Right lung (tissue), 5 donors: ENCODE measurements around the gene PDCD1LG2. TPM values are rescaled to one million over a fixed set of nuclear protein-coding genes. Genes with fewer than 3 reads are reported as not detected.
"Not testable (repeated sequence)": the region's sequence is repeated elsewhere in the genome, so short reads cannot be mapped to it uniquely, and the experiment has no call there.

ENCODE experiments used
- DNase-seq, 2 donors: peaks; one replicate each; pipeline ENCODE4 v3.0.0-alpha.2; 2013
- polyA plus RNA-seq, 5 donors: library from polyadenylated mRNA; unstranded; fragments of 120-200 nt; gene quantifications; one replicate each; pipeline versions ENCODE4 v1.2.1 to v1.2.3, GENCODE V29; 2013; ENCODE audit warnings: inconsistent platforms in 1 of 5, low replicate concordance in 1 of 5; ENCODE audit not compliant: insufficient read length in 5 of 5, insufficient read depth in 1 of 5

Gene PDCD1LG2
- polyA plus RNA-seq, 5 donors, result 0.12 to 0.34 (median 0.17) TPM

DNA sequence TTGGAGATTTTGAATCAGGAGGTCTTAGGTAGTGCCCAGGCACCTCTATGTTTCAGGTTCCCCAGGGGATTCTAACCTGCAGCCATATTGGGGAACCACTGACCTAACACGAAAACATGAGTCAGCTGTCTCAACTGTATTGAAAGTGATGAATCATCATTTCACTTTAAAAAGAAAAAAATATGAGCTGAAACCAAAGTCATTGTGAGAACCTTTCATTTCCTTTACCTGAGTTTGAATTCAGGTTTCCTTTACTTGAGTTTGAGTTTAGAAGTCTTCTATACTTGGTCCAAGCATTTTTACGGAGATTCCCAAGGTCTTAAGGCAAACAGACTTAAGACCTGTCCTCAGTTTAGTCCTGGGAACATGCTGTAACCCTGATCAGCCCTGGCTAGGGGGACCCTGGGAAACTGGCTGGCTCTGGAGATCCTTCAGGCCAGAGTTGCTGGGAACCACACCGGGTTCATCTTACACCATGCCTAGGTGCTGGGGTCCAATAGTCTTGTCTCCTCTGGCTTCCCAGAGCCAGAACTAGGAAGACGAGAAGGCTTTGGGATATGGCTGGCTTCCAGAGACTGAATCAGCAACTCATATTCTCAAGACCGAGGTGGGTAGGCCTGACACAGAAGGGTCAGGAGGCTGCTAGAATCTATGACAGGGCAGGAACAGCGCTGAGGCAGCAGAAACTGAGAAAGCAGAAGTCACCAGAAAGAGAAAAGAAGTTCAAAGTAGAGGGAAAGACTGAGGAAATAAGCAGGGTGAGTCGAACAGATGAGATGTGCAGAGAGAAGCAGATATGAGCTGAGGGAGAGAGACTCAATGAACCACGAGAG, 16.4 kb upstream of the PDCD1LG2 start:
- DNase-seq, result no peak

DNA sequence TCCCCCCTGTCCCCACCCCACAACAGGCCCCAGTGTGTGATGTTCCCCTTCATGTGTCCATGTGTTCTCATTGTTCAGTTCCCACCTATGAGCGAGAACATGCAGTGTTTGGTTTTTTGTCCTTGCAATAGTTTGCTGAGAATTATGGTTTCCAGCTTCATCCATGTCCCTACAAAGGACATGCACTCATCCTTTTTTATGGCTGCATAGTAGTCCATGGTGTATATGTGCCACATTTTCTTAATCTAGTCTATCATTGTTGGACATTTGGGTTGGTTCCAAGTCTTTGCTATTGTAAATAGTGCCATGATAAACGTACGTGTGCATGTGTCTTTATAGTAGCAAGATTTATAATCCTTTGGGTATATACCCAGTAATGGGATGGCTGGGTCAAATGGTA, 15.6 kb upstream of the PDCD1LG2 start:
- not testable (repeated sequence) for DNase-seq

DNA sequence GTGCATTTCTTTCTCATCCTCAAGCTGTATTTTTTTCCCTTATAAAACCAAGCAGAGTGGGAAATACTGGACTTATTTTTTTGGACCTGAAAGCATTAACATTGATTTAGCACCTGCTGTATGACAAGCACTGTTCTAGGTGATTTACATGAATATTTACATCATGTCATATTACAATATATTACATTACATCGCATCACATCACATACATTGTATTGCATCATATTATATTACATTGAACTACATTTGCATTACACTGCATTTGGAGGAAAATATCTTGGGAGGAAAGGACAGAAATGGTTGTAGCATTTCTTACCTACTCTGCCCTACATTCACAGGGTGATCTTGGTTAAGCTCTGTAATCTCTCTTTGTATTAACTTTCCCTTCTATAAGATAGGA, 11.2 kb upstream of the PDCD1LG2 start:
- DNase-seq, result no peak

DNA sequence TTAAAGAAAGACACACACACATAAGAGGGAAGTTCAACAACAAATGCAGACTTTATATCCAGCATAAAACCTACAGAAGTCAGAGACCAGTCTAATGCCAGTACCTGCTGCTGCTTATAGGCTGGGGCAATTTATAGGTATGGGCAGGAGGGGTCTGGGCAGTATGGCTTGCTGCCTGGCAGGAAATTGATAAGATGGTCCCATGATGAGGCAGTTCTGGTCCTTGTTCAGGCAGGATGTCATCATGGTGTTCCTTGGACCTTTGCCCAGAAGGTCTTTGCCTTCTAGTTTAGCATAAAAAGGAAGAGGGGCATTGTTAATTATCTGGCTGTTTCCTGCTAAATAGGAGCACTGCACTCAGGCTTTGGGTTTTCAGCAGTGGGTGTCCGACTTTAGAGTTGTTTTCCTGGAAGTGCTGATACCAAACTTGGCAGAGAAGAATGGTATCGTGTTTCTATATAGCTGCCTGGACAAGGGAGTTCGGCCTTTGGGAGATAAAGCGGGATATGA, 10.4 kb upstream of the PDCD1LG2 start:
- DNase-seq, result peak in 1 of 2 donors; percentile 26

DNA sequence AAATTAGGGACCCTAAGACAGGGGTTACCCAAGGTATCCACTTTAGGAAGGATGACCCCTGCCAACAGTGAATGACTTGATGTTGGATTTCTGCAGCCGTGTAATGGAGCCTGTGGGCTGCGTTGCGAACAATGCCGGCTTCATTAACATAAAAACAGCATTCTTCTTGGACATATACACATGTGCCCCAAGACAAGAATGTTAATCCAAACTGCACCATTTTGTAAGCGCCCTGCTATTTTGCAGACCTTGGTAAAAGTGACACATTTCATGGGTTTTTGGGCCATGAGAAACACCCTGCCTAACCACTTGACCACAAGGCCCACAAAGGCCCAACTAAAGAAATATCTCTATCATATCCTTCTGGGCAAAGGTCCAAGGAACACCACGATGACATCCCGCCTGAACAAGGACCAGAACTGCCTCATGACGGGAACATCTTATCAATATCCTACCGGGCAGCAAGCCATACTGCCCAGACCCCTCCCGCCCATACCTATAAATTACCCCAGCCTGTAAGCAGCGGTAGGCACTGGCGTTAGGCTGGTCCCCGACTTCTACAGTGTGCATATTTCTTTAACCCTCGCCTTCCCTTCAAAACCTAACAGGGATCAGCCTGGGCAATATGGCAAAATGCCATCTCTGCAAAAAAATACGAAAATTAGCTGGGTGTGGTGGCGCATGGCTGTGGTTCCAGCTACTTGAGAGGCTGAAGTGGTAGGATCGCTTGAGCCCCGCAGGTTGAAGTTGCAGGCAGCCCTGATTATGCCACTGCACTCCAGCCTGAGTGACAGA, 9.7 kb upstream of the PDCD1LG2 start:
- no peak for DNase-seq

DNA sequence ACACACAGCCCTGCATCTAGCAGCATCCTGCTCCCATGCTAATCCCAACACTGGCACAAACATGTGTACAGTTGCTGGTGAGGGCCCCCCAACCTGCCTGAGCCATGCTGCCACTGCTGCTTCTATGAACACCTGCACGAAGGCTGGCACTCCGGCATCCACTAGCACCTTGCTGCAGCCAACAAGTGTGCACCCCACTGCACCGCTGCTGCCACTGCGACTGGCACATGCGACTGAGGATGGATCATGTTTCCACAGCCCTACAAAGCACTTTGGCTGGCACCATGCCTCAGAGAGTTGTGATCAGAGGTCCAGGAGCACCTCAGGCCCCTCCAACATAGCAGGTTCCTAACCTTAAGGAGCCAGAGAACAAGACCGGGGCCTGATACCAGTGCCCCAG, 7.8 kb upstream of the PDCD1LG2 start:
- no peak for DNase-seq

DNA sequence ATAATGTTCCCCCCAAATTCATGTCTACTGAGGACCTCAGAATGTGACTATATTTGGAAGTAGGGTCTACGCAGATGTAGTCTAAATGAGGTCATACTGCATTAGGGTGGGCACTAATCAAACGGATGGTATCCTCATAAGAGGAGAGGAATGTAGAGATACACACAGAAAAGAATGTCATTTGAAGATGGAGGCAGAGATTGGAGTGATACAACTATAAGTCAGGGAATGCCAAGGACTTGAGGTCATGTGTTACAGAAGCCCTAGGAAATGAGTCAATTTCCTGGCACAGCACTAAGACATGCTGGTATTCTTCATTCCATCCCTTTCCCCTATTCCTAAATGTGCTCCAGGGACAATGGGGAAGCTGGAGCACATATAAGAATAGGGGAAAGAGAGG, 758 bp upstream of the PDCD1LG2 start:
- DNase-seq, result no peak

DNA sequence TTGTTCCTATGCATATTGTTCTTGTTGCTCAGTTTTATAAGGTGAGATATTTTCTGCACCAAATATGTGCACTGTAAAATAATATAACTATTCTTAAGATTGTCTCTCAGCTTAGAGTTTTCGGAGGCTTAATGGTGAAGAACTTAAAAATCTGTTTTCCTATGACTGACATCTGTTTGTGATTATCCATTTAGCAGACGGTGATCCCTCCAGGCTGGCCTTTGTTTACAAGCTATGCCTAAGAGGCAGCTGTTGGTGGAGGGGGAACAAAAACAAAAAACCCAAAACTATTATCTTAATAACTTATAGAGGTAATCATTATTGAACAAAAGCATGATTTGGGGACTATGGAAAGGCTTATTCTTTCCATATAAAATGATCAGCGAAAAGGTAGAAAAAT, 658 bp downstream of the PDCD1LG2 start:
- DNase-seq, result no peak

DNA sequence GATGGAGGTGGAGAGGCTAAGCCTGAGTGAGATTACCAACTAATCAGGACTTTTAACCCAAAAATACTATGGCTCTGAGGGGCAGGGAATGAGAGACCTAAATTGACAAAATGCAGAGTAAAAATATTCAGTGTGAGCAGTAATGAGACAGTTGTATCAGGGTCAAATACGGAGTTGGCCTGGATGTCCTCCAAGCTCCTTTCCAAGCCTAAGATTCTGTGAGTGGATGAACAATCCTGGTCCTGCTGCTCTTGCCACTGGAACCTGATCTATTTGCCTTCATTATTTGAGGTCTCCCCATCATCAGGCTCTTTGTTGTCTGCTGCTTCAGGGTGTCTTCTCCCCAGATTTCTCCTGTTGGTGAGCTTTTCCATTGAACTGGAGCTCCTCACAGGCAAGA, 1.1 kb downstream of the PDCD1LG2 start:
- no peak for DNase-seq

DNA sequence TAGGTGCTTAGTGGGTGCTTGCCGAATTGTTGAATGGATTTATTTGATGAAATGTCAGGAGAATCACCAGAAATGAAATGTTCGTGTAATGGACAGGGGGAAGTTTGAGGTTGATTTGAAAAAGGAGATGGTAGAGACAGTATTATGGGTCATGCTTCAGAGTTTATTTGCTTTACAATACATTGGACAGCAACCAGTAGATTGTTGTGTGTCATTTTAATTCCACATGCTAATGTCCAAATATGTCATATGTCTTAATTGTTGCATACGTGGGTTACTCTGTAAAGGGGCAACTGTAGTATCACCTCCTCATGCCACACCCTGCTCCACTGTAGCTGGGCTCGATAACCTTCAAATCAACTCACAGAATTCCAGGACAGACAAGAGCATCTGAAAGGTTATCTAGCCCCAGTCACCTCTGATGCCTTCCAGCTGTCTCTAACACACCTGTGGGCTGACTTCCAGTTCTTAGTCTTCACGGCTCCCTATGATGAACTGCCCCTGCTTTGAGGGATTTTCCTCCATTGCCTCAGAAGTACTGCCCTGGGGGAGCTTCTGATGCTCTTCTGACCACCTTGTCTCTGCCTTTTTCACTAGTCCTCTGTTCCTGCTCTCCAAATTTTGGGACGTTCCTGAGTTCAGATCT, 1.7 kb downstream of the PDCD1LG2 start:
- no peak for DNase-seq

DNA sequence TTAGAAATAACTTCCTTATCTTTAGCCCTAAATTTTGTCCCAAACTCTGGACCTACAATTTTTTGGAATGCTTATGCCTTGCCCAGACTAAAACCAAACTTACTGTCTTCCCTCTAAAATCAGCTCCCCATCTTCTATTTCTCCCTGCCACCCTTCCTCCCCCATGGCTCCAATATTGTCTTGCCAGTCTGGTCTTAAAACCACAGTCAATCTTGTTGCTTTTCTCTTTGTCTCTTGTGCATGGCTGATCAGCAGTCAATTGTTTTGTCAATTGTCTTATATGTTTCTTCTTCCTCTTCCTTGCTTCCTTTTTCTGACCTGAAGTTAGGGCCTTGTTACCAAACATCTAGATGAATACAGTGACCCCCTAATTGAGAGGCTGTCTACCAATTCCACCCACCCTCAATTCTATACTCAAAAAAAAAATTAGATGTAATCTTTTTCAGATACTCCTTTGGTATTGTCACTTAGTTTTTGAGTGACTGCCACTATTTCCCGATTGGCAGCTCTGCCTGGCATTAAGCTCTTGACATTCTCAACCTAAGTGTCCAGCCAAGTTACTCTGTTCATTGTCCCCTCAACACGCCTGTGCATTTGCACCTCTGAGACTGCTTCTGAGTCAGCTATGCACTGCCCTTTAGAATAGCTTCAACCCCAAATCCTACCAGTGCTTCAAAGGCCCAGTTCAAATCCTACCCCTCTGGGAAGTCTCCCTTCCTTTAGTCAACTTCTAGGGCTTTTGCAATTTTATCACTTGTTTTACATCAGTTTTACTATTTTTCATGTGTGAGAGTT, 2.5 kb downstream of the PDCD1LG2 start:
- DNase-seq, result no peak

DNA sequence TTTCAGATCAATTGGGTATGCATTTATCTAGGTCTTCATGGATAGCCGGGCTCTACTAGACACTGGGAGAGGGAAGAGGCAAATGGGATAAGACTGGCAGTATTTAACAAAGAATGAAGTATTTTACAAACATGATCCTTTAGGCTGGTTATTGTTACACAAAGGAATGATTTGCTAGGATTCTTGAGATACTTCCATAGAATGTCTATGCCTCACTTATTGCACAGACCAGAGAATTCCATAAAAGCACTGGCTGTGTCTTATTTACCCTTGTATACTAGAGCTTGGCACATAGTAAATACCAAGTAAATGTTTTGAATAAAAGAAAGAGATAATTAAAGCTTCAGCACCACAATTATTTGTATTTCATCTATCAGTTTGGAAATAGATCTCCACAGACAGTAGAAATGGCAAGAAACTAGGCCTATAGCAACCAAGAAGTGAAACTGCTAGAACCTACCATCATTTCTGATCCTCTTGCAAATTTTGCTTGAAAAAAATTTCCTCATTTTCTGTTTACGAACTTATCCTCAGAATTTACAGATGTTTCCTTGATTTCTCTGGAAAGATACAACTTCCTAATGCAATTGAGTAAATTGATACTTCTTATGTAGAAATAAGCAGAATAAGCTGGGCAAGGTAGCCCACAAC, 3.8 kb downstream of the PDCD1LG2 start:
- DNase-seq, result no peak

DNA sequence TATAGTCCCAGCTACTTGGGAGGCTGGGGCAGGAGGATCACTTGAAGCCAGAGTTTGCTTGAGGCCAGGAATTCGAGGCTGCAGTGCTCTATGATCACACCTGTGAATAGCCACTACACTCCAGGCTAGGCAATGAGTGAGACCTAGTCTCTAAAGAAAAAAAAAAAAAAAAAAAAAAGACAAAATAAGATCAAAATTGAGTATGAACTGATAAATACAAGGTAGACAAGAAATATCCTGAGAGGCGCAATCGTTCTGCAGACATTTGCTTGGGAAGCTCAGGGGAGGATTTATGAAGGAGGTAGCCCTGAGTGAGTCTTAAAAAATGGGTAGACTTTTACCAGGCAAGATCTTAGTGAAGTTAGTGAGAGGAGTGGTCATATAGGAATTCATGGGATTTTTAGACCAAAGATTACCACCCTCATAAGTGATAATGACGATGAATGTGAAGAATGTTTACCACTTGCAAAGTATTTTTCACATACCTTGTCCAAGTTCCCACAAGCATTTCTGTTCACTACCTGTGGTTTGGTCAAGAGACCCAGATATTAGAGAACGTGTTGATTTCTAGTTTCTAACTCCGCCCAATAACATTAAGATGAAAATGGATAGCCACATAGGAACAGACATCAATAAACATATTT, 4.4 kb downstream of the PDCD1LG2 start:
- no peak for DNase-seq

DNA sequence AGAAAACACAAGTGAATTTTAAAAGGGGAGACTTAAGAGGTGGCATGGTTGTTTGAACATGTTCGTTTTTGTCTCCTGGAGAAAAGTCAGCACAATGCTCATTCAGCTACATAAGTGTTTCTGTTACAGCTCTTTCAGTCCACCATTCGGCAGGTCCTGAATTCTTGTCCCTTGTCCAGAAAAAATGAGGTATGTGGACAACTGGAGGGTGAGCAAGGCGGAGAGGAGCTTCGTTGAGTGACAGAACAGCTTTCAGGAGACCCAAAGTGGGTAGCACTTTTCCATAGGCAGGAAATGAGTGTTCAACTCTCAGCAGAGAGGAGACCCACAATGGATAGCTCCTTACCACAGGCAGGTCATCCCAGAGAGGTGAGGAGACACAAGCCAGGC, 4.9 kb downstream of the PDCD1LG2 start:
- DNase-seq, result no peak

DNA sequence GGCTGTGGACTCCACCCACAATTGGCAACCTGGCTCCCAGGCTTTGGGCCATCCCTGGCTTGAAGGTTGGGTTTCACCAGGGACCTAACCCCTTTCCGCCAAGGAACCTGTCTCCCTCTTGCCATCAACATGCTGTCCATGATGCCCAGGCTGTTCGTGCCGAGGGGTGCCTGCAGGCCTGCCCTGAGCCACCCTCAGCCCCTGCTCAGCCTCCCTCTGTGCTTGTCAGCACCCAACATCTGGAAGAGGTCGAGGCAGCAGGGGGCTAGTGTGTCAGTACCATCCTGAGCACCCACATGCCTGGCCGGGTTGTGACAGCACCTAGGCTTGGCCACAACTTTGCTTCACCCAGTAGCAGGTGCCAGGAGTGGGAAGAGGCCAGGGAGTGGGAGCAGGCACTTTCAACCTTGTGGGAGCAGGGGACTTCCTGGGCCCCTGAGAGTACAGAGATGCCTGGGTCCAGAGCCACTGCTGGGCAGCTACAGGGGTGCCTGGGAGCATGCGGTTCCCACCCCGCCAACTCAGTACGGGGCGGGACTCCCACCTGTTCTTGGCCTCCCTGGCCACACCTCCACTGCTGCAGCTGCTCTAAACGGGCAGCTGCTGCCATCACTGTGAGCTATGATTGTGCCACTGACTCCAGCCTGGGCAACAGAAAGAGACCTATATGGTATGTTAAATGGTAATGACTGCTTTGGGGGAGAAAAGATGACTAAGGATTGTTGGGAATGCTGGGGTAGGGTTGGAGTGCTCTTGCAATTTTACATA, 6.3 kb downstream of the PDCD1LG2 start:
- no peak for DNase-seq

DNA sequence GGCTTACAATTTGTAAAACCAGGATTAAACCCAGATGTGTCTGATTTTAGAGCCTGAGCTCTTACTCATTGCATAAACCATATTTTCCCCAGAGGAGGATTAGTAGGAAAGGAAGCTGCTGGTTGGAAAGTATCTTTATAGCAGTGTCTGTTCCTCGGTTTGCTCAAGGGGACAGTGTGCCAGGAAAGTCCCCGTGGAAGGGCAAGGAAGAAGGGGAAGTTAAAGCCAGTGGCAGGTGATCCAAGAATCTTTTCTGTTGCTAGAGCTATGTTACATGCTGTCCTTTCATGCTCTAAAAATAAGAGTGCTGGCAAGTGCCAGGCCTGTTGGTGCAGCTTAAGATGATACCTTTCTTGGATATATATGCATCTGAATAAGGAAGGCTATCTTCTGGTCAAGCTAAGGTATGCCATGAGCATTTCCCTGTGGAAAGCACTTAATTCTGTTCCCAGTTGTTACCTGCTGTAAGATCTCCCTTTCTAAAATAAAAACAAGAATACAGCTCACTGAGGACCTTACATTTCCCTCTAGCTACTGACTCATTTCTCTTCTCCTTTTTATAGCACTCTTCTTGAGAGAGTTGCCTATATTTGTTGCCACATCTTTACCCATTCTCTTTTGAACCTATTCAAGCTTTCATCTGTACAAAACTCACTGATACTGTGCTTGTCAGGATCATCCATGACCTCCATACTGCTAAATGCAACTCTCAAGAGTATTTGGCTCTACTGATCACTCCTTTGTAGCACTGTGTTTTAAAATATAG, 8.0 kb downstream of the PDCD1LG2 start:
- DNase-seq, result no peak

DNA sequence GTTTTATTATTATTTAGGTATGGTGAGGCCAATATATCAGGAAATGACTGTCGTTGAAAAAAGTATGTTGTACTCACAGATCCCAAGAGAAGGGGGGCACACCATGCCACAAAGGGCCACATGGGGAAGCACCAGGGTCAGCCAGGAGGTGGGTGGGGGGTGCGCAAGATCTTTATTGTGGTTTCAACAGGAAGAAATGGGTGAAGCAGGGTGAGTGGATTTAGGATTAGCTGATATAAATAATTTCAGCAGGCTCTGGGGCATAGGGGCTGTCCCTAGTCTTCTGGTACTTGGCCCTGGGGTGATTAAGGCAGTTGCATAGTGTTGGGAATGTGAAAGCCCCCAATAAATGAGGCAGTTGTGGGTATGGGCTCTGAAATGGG, 8.6 kb downstream of the PDCD1LG2 start:
- no peak for DNase-seq

DNA sequence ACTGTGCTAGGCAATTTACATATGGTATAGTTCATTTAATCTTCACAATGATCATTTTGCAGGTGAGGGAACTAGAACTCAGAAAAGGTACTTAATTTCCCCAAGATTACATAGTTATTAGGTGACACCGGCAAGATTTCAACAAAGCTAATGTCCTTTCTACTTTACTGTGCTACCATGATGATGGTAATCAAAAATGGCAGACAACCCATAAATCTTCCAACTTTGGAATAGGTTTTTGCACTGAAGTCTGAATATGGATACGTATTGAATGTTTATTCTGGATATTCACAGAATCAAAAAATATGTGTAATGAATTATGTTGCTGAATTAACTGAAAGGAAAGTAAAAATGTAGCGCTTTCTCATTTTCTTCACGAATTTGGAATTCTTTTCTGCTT, 13.8 kb downstream of the PDCD1LG2 start:
- no peak for DNase-seq

DNA sequence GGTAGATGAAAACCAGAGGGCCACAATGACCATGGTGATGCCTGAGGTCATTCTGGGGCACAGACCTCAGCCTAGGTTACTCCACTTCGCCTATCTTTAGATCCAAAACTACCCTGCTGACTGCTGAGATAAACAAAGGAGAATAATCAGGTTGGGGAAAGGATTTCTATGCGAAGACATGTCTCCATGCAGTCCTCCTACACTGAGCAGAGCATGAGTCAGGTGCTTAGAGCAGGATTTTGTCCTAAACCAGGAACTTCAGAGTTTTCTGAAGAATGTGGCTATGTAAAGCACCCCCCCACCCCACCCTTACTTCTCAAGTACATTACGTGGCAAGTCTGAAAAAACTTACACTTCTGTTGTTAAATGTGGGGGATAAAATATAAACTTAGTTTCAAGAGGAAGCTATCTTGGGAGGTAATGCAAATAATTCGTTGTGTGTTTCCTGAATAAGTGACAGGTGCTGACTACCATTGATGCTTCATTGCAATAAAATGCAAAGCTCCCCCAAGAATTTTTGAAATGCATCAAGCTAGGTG, 19.4 kb downstream of the PDCD1LG2 start:
- no peak for DNase-seq
